WTC11 (cell line): ENCODE data around the gene CCND3.
"Not testable (repeated sequence)": the region's sequence is repeated elsewhere in the genome, so short reads cannot be mapped to it uniquely, and the experiment has no call there.

Source experiments
- ELF4 ChIP-seq: sonication (generic); formaldehyde crosslinking; IDR thresholded peaks from 2 replicates; pipeline ENCODE4 v1.8.1; 2022; ENCODE audit warnings: low read depth, mild to moderate bottlenecking, moderate library complexity, missing genetic modification reagents
- GTF2I ChIP-seq: fragments of 250-450 bp; sonication (Bioruptor Pico); conservative IDR thresholded peaks from 2 replicates; pipeline ENCODE4 v1.4.0; 2021; ENCODE audit warnings: mild to moderate bottlenecking
- SOX15 ChIP-seq: fragments of 250-450 bp; sonication (Bioruptor Pico); IDR thresholded peaks from 2 replicates; pipeline ENCODE4 v1.9.0; 2021; ENCODE audit warnings: mild to moderate bottlenecking
- ZNF263 ChIP-seq: sonication (generic); formaldehyde crosslinking; IDR thresholded peaks from 2 replicates; pipeline ENCODE4 v1.8.1; 2022; ENCODE audit warnings: low read depth, mild to moderate bottlenecking, moderate library complexity, missing genetic modification reagents
- ZNF423 ChIP-seq: fragments of 250-450 bp; sonication (Bioruptor Pico); IDR thresholded peaks from 2 replicates; pipeline ENCODE4 v2.1.2; 2022; ENCODE audit warnings: mild to moderate bottlenecking, moderate library complexity
- TF ChIP-seq, protein P1 (sequence below): sonication (generic); formaldehyde crosslinking; IDR thresholded peaks from 2 replicates; pipeline ENCODE4 v1.8.0; 2022; ENCODE audit warnings: mild to moderate bottlenecking, missing genetic modification reagents
- TF ChIP-seq, protein P2 (sequence below): fragments of 200-600 bp; IDR thresholded peaks from 2 replicates; pipeline ENCODE4 v1.8.0; 2022; ENCODE audit warnings: antibody characterized with exemption
- TF ChIP-seq, protein P3 (sequence below): sonication (generic); formaldehyde crosslinking; IDR thresholded peaks from 2 replicates; pipeline ENCODE4 v1.8.1; 2022; ENCODE audit warnings: low read depth, mild to moderate bottlenecking, moderate library complexity, missing genetic modification reagents, borderline replicate concordance
- TF ChIP-seq, protein P4 (sequence below): sonication (generic); formaldehyde crosslinking; IDR thresholded peaks from 2 replicates; pipeline ENCODE4 v1.8.1; 2022; ENCODE audit warnings: mild to moderate bottlenecking, moderate library complexity, missing genetic modification reagents

DNA sequence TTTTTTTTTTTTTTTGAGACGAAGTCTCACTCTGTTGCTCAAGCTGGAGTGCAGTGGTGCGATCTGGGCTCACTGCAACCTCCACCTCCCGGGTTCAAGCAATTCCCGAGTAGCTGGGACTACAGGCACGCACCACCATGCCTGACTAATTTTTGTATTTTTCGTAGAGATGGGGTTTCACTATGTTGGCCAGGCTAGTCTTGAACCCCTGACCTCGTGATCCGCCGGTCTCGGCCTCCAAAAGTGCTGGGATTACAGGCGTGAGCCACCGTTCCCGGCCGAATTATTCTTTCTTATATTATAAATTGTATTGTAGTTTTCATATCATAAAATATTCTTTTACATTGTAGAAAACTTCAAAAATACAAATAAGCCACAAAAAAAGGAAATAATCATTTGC lies 1.3 kb upstream of the CCND3 start:
- TF ChIP-seq, protein P1, sequence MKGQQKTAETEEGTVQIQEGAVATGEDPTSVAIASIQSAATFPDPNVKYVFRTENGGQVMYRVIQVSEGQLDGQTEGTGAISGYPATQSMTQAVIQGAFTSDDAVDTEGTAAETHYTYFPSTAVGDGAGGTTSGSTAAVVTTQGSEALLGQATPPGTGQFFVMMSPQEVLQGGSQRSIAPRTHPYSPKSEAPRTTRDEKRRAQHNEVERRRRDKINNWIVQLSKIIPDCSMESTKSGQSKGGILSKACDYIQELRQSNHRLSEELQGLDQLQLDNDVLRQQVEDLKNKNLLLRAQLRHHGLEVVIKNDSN (CRISPR knock-in tag): not testable (repeated sequence)
- TF ChIP-seq ZNF423, SOX15, ELF4, GTF2I, ZNF263 (CRISPR knock-in tag): not testable (repeated sequence)
- TF ChIP-seq, protein P2, sequence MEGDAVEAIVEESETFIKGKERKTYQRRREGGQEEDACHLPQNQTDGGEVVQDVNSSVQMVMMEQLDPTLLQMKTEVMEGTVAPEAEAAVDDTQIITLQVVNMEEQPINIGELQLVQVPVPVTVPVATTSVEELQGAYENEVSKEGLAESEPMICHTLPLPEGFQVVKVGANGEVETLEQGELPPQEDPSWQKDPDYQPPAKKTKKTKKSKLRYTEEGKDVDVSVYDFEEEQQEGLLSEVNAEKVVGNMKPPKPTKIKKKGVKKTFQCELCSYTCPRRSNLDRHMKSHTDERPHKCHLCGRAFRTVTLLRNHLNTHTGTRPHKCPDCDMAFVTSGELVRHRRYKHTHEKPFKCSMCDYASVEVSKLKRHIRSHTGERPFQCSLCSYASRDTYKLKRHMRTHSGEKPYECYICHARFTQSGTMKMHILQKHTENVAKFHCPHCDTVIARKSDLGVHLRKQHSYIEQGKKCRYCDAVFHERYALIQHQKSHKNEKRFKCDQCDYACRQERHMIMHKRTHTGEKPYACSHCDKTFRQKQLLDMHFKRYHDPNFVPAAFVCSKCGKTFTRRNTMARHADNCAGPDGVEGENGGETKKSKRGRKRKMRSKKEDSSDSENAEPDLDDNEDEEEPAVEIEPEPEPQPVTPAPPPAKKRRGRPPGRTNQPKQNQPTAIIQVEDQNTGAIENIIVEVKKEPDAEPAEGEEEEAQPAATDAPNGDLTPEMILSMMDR: not testable (repeated sequence)
- TF ChIP-seq, protein P3, sequence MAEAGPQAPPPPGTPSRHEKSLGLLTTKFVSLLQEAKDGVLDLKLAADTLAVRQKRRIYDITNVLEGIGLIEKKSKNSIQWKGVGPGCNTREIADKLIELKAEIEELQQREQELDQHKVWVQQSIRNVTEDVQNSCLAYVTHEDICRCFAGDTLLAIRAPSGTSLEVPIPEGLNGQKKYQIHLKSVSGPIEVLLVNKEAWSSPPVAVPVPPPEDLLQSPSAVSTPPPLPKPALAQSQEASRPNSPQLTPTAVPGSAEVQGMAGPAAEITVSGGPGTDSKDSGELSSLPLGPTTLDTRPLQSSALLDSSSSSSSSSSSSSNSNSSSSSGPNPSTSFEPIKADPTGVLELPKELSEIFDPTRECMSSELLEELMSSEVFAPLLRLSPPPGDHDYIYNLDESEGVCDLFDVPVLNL (CRISPR knock-in tag): not testable (repeated sequence)
- TF ChIP-seq, protein P4, sequence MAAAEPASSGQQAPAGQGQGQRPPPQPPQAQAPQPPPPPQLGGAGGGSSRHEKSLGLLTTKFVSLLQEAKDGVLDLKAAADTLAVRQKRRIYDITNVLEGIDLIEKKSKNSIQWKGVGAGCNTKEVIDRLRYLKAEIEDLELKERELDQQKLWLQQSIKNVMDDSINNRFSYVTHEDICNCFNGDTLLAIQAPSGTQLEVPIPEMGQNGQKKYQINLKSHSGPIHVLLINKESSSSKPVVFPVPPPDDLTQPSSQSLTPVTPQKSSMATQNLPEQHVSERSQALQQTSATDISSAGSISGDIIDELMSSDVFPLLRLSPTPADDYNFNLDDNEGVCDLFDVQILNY: not testable (repeated sequence)
